Stimulated activated CD8-positive, alpha-beta memory T cell treated with anti-CD3 and anti-CD28 coated beads, Interleukin-7, amount 100 ng/mL, for 48 hours (primary cell): ENCODE data around the gene TBC1D22A.

ENCODE experiments used
- DNase-seq, 2 donors: peaks; one replicate each; pipeline ENCODE4 v3.0.0-alpha.2; 2020; ENCODE audit warnings: low read depth in 1 of 2; ENCODE audit errors: extremely low read depth in 1 of 2

Gene TBC1D22A

DNA sequence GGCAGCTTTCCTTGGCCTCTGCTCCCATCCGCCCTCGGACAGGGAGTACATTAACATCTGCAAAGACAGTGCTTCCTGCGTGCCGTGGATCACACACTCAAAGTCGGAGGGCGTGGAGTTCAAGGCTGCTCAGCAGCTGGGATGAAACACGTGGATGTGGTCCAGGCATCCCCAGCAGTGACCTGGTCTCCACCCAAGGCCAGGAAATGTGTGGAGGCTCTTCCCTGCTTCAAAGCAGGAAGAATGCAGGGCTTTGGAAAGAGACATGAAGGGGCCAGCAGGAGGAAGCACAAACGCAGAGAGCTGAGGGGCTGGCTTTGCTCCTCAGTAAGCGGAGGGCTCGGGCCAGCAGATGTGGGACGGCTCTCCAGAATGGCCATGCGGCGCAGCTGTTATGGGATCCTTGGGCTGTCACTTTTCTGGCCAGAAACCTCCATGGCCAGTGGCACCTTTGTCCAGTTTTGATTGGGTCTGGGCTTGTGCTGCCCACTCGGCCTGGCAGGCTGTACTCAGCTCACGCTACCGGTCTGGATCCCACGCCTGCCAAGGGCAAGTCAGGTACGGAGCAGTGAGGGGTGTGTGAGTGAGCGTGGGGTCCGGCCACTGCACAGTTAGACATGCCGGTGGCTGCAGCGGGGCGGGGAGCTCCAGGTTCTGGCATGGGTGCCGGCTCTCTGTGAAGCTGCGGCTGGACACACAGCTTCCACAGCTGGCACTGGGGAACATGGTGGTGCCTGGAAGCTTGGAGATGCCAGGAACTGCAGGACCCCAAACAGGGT, 438.0 kb downstream of the TBC1D22A start:
- no peak for DNase-seq

DNA sequence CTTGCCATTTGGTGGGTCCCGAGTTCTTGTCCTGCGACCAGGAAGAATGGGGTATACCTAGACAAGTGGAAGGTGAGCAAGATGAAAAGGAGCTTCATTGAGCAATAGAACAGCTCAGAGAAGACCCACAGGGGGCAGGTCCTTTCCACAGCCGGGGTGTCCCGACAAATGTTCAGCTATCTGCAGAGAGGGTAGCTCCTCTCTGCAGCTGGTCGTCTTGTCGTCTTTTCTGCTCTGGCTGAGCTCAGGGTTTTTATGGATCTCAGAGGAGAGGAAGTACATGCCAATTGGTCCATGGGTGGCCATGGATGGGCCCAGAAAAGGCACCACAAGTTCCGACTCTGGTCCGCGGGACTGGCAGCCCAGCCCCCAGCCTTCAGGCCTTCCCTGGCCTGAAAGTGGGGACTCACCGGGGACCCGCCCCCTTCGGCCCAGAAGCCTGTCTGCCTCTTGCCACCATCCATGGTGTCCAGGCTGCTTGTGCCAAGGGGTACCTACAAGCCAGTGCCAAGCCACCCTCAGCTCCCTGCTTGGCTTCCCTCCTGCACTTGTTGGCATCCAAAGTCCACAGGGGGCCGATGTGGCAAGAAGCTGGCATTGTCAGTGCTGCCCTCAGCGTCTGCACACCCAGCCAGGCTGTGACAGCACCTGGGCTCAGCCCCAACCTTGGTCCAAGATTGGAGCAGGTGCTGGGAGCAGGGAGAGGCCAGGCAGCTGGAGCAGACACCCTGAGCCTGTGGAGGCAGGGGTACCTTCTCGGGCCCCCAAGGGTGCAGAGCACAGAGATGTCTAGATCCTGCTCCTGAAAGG, 438.9 kb downstream of the TBC1D22A start:
- DNase-seq: no peak

DNA sequence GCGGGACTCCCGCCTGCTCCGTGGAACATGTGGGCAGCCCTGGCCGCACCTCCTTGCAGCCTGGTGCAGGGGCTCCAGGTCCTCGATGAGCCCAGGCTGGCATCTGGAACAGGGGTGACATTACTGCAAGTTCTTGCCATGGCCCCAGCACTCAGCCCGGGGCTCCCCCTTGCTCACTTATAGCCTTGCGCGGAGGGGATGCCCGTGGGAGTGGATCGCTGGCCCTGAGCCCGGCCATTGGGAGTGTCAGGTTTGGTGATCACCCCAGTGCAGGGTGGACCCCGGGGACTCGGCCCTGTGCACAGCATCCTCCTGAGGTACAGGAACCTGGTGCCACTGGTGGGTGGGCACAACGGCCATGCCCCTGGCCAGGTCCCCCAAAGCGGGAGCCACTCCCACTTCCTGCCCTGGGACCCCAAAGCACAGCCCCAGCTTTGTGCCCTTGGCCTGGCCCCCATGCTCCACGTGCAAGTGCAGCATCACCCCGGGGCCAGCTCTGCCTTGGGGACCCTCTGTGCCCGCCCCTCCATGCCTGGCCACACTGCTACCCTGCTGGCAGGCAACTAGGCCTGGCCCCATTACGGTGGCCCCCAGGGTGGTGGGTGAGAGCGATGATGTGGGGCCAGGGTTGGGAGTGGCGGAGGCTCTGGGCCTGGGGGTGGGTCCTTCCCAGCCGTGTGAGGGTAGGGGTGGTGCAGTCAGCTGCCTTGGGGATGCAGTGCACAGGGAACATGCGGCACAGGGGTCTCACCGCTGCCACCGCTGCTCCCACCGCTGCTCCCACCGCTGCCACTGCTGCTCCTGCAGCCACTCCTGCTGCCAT, 439.8 kb downstream of the TBC1D22A start:
- DNase-seq: no peak

DNA sequence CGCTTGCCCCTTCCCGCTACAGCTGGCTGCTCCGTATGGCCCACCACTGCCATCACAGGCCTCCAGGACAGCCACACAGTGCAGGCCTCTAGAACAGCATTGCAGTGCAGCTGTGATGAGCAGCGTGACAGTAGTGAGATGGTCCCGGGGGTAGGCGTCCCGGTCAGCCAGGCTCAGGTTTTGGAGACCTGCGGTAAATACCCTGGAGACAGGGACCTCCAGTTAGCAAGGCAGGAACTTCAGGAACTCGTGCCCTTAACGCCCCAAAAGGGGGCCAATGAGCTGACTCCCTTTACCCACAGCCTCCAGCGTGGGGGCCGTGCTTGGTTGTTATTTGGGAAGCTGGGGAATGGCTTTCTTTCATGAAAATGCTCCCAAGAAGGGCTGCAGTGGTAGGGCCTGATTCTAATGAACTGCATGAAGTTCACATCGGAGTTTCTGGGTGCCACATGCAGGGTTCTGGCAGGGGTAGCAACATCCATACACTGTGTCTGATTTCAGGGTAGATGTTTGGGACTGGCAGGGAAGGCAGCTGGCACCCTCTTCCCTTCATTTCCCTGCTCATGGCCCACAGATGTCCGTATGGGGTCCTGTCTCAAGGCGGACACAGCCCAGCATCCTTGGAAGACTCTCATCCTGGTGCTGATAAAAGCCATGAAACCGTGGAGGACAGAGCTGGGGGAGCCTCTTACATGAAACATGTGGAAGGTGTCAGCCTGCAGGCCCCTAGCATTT, 440.5 kb downstream of the TBC1D22A start:
- DNase-seq: no peak

- DNase-seq: no peak
Observed at GRCh38 chr22:47203554-47203991, 441.1 kb downstream of the TBC1D22A start.

DNA sequence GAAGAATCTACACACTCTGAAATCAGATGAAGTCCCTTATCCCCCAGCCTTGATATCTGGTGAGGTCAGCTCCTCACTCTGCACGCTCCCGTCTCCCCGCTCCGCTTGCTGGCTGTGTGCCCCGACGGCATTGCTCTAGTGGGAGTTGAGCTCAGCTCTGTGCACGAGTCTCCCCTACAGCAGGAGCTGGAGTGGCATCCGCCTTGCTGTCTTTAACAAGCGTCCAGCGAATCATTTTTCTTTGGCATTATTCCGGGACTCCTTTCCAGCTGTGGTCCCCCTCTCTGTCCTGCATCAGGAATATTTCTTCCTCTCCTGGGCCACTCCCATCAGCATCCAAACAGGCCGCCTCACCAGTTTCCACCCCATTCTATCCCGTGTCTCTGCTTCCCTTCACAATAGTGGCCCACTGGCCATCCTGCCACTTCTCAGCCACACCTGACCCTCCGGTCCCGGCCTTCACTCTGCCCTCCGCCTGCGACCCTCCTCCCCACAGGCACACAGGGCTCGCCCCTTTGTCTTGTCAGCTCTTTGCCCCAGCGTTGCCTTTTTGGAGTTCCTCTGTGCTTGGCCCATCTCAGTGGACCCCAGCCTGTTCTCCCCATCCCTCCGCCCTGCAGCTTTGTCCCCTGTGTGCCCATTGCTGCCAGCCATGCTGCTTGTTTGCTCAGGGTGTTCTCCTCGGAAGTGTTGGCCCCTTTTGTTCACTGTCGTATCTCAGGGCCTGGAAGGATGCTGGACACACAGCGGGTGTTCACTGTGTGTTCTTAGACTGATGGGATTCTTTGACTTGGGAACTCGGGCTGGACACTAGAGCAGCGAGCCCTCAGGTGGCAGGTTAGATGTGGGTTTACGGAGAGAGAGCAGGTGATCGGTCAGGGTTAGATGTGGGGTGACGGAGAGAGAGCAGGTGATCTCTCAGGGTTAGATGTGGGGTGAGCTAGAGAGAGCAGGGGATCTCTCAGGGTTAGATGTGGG, 441.8 kb downstream of the TBC1D22A start:
- DNase-seq: no peak

DNA sequence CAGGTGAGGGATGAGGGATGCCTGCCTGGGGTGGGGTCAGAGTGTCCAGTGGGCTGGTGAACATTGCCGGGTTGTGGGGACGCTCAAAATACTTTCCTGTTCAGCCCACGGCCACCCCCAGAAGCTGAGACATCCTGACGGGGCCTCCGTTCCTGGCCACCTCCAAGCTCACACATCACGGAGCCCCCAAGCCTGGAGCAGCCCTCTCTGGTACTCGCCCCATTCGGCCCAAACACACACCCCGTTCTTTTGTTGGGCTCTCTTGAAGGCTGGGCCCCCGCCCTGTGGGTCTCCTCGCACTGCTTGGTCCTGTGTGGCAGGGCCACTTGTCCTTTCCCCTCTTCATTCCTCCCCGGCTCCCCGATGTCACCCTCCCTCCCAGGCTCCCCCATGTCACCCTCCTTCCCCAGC, 442.6 kb downstream of the TBC1D22A start:
- no peak for DNase-seq

GRCh38 chr22:47205554-47205953, 443.1 kb downstream of the TBC1D22A start:
- DNase-seq: no peak

DNA sequence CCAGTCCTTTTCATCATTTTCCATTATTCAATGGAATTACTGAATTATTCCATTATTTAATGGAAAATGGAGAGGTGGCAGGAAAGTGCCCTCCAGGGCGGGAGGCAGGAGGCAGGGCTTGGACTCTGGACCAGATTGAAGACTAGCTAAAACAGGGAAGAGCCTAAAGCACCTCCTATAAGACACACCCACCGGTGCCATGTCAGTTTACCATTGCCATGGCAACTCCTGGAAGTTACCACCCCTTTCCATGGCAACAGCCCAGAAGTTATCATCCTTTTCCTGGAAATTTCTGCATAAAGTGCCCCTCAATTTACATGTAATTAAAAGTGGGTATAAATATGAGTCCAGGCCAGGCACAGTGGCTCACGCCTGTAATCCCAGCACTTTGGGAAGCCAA, 443.7 kb downstream of the TBC1D22A start:
- no peak for DNase-seq

DNA sequence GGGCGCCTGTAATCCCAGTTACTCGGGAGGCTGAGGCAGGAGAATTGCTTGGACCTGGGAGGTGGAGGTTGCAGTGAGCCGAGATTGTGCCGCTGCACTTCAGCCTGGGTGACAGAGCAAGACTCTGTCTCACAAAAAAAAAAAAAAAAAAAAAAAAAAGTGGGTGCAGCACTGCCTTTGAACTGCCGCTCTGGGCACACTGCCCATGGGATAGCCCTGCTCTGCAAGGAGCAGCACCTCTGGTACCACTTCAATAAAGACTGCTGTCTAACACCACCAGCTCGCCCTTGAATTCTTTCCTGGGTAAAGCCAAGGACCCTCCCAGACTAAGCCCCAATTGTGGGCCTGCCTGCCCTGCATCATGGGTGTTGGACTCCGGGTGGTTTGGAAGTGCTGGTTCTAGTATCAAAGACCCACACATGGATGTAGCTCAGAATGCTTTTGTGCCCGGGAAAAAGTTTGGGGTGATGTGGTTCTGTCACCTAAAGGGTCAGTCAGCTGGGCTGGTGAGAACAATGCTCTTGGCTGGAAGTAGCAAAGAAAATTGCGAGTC, 444.3 kb downstream of the TBC1D22A start:
- no peak for DNase-seq

- DNase-seq: no peak
Observed at GRCh38 chr22:47207387-47207786, 444.9 kb downstream of the TBC1D22A start.

- no peak for DNase-seq
Observed at GRCh38 chr22:47207846-47208554, 445.6 kb downstream of the TBC1D22A start.

GRCh38 chr22:47208630-47209029, 446.2 kb downstream of the TBC1D22A start:
- DNase-seq: no peak

GRCh38 chr22:47209040-47209514, 446.6 kb downstream of the TBC1D22A start:
- no peak for DNase-seq

GRCh38 chr22:47209547-47210023, 447.1 kb downstream of the TBC1D22A start:
- DNase-seq: no peak

DNA sequence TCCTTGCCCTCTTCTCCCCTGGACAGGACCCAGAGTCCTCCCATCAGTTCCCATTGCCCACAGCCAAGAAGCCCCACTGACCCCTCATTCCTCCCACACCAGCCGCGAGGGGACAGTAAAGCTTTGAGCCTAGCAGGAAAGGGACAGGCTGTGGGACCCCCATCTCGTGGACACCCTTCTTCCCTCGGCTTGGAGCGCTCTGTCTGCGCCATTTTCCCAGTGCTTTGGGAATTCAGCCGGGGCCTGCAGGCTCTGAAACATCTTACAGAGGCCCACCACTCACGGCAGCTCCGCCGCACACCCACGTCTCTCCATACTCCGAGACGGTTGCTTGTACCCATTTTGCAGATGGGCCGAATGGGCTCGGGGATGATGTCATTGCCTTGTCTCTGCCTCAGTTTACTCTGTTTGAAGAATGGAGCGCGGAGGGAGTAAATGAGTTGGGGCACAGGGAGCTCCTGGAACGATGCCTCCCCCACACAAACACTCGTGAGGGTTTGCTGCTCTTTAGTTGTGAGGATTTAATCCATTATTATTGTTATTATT, 447.7 kb downstream of the TBC1D22A start:
- no peak for DNase-seq

- DNase-seq: no peak
Observed at GRCh38 chr22:47210686-47211085, 448.2 kb downstream of the TBC1D22A start.
